Vagina (tissue), 2 donors: Measurements from ENCODE around the gene TTC28.

Experiments
- POLR2A ChIP-seq, 2 donors: fragments of 450-650 bp; IDR thresholded peaks; one replicate each; pipeline ENCODE4 v1.6.1; 2017; ENCODE audit warnings: antibody characterized with exemption in 2 of 2, mild to moderate bottlenecking in 2 of 2, moderate library complexity in 2 of 2
- POLR2AphosphoS5 ChIP-seq, 2 donors: sonication (generic); formaldehyde crosslinking; IDR thresholded peaks; one replicate each; pipeline ENCODE4 v1.9.0; 2017; ENCODE audit warnings: antibody characterized with exemption in 2 of 2, mild to moderate bottlenecking in 2 of 2, low read depth in 1 of 2; ENCODE audit not compliant: insufficient read depth in 1 of 2
- TF ChIP-seq, protein P1 (sequence below), 3 experiments: fragments of 450-650 bp in 2 of 3; fragments of 200-600 bp in 1 of 3; sonication (generic) in 1 of 3; IDR thresholded peaks; one replicate each; pipeline ENCODE4 v1.5.1; 2017 to 2019; ENCODE audit warnings: antibody characterized with exemption in 3 of 3, mild to moderate bottlenecking in 2 of 3, moderate library complexity in 2 of 3

DNA sequence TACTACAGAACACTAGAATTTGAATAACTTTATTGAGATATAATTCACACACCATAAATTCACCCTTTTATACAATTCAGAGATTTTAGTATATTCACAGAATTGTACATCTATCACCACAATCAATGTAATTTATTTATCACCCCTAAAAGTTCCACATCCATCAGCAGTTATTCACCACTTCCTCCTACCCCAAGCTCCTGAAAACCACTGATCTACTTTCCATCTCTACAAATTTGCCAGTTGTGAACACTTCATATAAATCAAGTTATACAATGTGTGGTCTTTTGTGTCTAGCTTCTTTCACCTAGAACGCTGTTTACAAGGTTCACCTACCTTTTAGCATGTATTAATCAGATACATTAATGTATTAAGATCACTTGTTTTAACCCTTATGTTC is 179.6 kb downstream of the TTC28 start:
- TF ChIP-seq, protein P1, sequence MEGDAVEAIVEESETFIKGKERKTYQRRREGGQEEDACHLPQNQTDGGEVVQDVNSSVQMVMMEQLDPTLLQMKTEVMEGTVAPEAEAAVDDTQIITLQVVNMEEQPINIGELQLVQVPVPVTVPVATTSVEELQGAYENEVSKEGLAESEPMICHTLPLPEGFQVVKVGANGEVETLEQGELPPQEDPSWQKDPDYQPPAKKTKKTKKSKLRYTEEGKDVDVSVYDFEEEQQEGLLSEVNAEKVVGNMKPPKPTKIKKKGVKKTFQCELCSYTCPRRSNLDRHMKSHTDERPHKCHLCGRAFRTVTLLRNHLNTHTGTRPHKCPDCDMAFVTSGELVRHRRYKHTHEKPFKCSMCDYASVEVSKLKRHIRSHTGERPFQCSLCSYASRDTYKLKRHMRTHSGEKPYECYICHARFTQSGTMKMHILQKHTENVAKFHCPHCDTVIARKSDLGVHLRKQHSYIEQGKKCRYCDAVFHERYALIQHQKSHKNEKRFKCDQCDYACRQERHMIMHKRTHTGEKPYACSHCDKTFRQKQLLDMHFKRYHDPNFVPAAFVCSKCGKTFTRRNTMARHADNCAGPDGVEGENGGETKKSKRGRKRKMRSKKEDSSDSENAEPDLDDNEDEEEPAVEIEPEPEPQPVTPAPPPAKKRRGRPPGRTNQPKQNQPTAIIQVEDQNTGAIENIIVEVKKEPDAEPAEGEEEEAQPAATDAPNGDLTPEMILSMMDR (IDR thresholded peaks at IDR 0.05): no peak
- TF ChIP-seq POLR2A (IDR thresholded peaks at IDR 0.05): no peak
- no peak for TF ChIP-seq POLR2AphosphoS5 (IDR thresholded peaks at IDR 0.05; ENCODE audit: insufficient read depth in 1 of 2, low read depth in 1 of 2)
